Erythroblast (primary cell): ENCODE measurements around the gene MOB4.

Experiments
- GATA1 ChIP-seq: IDR thresholded peaks from 2 replicates; pipeline ENCODE4 v1.6.1; 2011; ENCODE audit warnings: low read depth, mild to moderate bottlenecking, control low read depth, low read length, moderate library complexity
- POLR2A ChIP-seq: IDR thresholded peaks from 2 replicates; pipeline ENCODE4 v1.6.1; 2011; ENCODE audit warnings: mild to moderate bottlenecking, low read length

DNA sequence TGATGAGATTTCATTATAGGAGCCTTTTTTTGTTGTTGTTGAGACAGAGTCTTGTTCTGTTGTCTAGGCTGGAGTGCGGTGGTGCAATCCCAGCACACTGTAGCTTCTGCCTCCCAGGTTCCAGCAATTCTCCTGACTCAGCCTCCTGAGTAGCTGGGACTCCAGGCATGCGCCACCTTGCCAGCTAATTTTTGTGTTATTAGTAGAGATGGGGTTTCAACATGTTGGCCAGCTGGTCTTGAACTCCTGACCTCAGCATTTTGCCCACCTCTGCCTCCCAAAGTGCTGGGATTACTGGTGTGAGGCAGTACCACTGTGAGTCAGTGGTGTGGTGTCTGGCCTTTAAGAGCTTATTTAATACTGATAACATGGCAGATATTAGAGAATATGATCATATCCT lies 60.1 kb downstream of the MOB4 start:
- TF ChIP-seq POLR2A (no peak), GATA1 (no peak)
